HG03432 (cell line): ENCODE data around the gene ATF5.
"Not testable (repeated sequence)": the region's sequence is repeated elsewhere in the genome, so short reads cannot be mapped to it uniquely, and the experiment has no call there.

ENCODE experiments used
- ATAC-seq: cut with Tn5 transposase; IDR thresholded peaks from one replicate; pipeline ENCODE4 v1.9.1; 2021; ENCODE audit warnings: mild to moderate bottlenecking, moderate library complexity; ENCODE audit not compliant: unreplicated experiment

The ATF5 gene

DNA sequence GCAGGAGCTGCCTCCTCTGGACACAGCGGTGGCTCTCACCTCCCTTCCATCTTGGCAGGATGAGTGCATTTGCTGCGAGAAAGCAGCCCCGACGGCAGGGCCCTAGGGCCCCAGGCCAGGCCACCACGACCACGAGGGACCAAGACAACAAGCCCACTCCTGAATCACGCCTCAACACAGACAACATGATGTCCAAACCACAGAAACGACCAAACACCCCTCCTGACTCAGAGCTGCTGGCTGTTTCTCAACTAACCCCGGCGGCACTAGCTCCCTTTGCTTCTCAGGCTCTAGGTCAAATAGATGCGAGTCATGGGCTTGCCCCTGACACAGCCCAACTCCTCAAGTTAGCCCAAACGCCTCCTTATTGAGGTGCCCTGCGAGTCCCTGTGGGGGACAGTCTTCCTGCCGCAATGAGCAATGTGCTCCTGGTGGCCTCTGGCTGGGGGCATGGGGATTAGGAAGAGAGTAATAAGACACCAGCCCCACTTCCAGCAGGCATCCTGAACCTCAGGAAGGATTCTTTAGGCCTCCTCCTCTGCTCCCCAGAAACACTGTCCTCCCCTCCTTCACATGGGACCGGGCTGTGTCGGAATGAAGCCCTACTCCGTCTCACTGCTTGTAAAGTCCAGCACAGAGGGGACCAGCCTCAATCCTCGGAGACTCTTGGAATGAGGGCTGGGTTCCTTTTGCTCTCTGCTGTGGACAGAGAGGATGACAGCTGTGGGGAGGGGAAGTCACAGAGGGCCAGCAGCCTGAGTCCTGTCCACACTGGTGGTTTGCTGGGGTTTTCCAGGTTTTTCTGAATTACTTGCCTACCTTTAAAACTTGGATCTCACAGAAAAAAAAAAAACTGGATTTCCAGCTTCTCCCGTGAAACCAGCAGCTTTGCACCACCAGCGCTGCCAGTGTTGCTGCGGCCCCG lies 6.9 kb upstream of the ATF5 start:
- ATAC-seq = no peak

DNA sequence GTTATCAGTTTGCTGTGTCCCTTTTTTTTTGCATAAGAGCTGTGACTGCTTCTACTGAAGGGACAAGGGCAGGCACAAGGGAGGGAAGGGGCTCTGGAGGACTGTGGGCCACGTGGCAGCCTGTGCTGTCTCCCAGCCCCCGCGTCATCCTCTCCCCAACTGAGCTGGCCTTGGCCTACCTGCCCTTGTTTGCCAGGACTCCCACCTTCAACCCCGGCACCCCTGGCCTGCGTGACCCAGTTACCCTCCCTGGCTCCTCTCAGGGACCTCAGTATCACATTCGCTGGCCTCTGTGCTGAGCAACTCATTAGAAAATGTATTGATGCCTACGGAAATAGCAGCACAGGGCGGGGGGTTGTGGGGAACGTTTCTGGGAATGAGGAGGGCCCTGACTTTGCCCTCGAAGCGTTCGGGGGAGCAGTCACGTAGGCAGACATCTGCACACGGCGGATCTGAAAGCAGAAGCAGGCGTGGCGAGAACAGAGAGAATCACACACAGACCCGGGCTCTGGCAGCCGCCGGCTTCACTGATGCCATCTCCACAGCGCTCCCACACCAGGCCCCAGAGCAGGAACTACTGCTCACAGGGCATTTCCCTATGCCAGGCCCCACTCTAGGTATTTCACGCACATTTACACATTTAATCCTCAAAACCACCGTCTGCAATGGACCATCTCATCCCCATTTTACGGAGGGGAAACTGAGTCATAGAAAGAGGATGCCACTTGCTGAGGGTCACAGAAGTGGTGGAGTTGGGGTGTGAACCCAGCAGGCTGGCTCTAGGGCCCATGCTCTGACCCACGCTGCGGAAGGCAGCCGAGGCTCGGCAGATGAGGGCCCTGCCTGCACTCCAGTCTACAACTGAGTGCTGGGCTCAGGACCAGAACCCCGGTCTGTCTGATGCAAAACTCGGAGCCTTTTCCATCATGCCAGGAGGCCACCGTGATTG lies 5.7 kb upstream of the ATF5 start:
- no peak for ATAC-seq

DNA sequence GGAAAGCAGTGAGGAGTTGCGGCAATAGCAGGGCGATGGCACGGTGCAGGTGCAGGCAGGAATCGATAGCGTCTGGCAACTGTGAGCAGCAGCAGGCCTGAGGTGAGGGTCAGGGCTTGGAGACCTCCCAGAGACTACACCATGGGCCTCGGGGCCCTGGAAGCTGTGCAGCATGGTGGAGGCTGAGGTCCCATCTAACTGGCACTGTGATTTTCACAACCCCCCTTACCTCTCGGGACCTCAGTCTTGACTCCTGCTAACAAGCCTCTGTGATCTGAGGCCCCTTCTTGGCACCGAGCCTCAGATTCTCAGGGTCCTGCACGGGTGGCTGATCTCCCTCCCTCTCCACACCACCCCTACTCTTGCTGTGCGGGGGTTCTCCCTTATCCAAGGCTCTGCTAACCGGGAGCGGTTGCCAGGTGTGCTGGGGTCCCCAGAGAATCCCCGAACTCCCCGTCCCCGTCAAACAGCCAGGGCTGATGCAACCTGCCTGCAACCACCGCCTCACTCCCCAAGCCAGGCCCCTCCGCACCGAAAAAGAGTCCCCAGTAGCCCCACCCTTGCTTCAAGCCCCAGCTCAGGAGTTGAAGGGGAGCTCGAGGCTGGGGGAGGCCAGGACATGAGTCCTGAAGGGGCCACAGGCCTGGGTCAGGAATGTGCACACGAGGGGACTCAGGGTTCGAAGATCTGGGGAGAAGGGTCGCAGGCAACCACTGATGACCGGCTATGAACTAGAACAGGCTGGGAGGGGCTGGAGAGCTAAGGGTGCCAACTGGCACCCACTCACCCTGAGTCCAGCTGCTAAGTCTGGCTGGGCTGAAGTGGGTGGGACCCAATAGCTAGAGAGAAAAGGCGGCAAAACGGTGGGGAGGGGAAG lies 4.8 kb upstream of the ATF5 start:
- ATAC-seq = no peak

DNA sequence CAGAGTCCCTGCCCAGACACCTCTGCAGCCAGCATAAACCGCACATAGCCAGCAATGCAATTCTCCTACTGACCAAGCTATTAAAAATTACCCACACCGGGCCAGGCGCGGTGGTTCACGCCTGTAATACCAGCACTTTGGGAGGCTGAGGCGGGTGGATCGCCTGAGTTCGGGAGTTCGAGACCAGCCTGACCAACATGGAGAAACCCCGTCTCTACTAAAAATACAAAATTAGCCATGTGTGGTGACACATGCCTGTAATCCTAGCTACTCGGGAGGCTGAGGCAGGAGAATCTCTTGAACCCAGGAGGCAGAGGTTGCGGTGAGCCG lies 4.2 kb upstream of the ATF5 start:
- not testable (repeated sequence) for ATAC-seq

DNA sequence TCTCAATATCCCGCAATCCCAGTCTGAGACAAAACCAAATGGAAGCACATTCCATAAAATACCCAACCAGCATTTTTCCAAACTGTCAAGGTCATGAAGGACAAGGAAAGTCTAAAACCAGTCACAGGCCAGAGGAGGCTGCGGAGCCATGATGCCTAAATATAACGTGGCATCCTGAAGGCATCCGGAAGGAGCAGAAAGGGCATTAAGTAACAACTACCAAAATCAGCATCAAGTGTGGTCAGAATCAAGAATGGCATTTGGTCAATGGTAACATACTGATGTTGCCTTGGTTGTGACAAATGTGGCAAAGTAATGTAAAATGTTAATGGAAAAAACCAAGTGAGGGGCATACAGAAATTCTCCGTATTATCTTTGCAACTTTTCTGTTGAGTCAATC lies 3.5 kb upstream of the ATF5 start:
- ATAC-seq = no peak

DNA sequence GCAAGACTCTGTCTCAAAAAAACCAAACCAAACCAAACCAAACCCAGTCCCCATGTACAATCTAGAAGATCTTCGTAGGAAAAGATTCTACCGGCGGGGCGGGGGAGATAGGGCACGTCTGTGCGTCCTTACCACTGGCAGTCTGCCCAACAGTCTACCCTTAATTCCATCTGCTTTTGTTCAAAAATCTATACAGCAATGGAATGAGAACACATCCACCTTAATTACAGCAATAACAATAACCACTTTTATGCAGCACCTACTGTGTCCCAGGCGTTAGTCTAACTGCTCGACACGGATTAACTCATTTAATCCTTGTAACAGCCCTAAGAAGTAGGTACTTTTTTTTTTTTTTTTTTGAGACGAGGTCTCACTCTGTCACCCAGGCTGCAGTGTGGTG lies 2.5 kb upstream of the ATF5 start:
- no peak for ATAC-seq

DNA sequence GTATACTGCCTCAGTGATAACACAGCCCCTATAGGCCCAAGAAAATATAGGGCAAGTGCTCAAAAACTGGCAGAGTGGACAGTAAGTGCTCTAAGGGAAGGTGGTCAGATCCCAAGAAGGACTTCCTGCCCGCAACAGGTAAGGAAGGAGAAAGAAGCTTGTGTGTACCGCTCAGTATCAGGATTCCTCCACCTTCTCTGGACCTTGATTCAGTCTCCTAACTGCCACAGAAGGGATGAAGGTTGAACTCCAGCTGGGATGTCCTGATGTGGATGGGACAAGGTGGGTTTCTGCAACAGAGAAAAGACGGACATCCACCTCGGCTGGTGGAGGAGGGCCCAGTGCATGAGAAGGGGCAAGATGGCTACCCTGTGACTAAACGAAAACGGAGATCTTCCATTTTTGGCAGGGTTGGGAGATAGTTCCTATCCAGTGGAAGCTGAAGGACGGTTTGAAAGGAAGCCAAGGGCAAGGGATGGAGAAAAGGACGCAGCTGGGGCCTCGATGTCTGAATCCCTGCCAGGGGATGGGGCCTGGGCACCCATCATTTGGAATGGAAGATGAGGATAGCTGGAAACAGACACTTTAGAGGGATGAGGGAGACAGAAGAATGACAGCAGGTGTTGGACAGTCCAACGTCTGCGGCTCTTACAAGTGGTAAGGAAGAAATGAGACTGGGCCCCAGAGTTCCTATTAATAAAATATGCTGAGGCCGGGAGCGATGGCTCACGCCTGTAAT lies 1.3 kb upstream of the ATF5 start:
- no peak for ATAC-seq

DNA sequence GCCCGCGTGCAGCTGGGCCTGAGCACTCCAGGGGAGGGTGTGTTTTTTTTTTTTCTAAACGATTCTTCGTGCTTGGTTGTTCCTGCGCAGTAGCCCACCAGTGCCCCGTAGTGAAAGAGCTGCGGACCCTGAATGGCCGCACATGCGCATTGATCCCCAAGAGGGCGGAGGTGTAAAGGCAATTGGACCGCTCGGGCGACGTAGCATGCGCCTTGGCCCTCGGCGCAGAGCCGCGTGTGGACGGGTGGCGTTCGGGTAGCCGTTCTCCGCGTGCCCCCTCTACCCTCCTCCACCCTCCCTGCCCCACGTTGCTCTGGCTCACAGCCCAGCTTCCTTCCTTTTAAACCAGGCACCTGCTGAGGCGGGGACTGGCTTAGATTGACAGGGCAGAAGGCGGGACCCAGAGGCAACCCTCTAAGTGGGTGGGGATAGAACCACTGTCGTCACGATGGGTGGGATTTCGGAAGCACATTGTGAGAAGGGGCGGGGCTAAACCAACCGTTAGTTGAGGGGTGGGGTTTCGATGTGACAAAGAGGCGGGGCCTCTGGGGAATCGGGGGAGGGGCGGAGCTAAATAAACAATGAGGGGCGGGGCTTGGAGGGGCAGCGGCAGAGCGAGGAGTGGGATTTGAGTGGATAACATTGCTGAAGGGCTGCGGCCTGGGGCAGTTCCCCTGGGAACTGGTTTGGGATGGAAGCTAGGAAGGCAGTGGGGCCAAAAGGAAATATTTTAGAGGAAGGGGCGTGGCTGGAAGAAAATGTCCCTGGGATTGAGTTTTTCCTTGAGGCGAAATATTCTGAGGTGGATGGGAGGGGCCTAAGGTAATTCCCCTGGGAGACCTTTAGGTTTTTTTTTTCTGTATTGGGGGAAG lies 842 bp downstream of the ATF5 start:
- ATAC-seq = peak; percentile 65

DNA sequence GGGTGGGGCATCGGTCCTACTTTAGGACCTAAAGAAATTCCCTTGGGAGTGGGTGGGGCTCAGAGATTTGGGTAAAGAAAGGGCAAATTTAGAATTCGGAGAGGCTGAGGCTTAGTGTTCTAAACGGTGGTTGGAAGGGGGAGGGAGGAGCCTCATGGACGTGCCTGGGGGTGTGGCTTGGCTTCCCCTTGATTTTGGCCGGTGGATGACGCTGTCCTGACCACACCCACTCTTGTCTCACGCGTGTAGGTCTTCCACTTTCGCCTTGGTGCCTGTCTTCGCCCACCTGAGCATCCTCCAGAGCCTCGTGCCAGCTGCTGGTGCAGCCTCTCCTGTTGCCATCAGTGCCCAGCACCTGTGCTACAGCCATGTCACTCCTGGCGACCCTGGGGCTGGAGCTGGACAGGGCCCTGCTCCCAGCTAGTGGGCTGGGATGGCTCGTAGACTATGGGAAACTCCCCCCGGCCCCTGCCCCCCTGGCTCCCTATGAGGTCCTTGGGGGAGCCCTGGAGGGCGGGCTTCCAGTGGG lies 1.5 kb downstream of the ATF5 start:
- no peak for ATAC-seq

DNA sequence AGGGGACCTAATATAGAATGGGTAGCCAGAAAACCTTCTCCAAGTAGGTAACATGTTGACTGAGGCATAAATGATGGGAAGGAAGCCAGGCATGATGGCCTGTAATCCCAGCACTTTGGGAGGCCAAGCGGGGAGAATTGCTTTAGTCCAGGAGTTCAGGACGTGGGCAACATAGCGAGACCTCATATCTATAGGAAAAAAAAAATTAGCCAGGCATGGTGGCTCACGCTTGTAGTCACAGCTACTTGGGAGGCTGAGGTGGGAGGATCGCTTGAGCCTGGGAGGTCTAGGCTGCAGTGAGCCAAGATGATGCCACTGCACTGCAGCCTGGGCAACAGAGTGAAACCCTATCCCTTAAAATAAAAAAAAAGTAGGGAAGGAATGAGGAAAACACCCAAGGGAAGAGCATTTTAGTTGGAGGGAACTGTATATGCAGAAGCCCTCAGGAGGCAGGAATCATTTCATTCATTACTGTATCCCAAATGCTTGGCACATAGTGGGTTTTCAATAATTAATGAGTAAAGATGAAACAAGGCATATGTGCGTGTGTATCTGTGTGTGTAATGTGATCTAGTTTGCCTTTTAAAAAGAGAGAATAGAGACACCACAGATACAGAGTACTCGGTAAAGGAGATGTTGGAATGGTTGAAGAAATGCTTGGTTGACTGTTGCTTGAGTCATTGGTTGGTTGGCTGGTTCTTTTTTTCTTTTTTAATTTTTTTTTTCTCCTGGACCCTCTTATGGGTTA lies 2.5 kb downstream of the ATF5 start:
- no peak for ATAC-seq

DNA sequence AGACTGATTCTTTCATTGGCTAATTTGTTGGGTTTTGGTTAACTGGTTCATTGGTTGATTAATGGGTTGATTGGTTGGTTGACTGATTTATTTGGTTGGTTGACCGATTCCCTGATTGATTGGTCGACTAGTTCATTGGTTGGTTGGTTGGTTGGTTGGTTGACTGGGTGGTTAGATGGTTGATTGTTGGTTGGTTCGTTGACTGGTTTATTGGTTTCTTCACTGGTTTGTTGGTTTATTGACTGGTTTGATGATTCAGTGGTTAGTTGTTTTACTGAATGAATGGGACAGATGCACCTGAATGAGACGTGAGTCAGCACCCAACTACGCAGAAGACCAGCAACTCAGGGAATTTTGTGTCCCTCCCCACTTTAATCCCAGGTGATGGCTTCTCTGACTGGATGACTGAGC lies 3.0 kb downstream of the ATF5 start:
- ATAC-seq = no peak

DNA sequence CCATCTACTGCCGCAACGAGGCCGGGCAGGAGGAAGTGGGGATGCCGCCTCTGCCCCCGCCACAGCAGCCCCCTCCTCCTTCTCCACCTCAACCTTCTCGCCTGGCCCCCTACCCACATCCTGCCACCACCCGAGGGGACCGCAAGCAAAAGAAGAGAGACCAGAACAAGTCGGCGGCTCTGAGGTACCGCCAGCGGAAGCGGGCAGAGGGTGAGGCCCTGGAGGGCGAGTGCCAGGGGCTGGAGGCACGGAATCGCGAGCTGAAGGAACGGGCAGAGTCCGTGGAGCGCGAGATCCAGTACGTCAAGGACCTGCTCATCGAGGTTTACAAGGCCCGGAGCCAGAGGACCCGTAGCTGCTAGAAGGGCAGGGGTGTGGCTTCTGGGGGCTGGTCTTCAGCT lies 3.7 kb downstream of the ATF5 start:
- ATAC-seq = no peak

DNA sequence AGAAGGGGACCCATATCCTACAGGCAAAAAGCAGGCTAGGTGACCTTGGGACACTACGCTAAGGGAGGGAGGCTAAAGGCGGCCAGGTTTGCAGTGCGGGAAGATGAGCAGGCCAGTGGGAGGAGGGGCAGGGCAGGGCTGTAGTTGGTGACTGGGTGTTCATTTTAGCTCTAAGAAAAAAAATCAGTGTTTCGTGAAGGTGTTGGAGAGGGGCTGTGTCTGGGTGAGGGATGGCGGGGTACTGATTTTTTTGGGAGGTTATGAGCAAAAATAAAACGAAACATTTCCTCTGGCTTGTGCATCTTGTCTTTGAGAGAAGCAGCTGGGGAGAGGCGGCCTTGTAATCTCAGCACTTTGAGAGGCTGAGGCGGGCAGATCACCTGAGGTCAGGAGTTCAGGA lies 4.6 kb downstream of the ATF5 start:
- ATAC-seq = no peak

DNA sequence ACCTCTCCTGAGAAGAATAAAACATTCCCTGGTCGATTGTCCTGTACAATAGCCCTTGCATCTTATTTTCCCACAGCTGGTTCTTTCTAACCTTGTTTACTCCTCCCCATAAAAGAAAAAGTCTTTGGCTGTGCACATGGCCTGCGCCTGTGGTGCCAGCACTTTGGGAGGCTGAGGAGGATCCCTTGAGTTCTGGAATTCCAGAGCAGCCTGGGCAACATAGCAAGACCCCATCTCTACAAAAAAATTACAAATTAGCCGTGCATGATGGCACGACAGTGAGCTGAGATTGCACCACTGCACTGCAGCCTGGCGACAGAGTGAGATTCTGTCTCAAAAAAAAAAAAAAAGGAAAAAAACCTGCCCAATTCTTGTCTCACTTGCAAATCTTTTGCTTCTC lies 7.5 kb downstream of the ATF5 start:
- no peak for ATAC-seq

DNA sequence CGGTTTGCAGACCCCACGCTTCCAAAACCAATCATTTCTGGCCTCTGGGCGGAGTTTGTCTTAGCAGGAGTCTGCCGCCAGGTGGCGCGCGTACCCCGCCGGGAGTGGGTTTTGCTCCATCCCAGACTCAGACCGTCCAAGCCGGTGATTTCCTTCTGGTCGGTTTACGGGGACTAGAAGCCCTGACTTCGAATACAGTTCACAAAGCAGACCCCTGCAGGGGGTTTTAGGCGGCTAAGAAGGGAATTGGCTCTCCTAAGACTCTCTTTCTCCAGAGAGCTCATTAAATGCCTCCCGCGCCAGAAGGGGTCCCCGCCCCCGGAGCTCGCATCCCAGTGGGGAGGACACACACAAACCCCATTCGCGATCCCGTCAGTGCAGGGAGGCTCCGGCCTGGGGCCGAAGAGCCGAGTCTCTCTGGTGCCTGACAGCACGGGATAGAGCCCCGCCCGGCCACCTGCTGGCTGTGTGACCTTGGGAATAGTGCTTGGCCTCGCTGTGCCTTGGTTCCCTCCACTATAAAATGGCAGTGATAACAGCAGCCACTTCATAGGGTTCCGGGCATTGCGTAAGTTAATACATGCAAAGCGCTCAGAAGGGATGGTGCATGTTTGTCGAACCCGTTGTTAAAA lies 8.9 kb downstream of the ATF5 start:
- ATAC-seq = no peak

DNA sequence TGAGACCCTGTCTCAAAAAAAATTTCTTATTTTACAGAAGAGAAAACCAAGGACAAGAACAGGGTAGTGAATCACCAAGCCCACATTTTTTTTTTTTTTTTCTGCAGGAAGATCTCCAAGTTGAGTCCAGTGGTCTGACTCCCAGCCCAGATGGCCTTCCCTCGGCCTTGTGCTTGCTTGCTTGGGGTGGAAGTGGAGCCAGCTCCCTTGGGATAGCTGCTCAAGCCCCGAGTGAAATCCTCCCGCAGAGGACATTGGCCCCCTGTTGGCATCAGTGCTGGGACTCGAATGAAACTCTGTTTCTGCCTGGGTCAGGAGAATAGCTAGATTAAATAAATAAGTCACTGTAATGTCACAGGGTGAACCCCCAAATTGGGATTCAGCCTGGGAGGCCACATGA lies 9.7 kb downstream of the ATF5 start:
- ATAC-seq = no peak

DNA sequence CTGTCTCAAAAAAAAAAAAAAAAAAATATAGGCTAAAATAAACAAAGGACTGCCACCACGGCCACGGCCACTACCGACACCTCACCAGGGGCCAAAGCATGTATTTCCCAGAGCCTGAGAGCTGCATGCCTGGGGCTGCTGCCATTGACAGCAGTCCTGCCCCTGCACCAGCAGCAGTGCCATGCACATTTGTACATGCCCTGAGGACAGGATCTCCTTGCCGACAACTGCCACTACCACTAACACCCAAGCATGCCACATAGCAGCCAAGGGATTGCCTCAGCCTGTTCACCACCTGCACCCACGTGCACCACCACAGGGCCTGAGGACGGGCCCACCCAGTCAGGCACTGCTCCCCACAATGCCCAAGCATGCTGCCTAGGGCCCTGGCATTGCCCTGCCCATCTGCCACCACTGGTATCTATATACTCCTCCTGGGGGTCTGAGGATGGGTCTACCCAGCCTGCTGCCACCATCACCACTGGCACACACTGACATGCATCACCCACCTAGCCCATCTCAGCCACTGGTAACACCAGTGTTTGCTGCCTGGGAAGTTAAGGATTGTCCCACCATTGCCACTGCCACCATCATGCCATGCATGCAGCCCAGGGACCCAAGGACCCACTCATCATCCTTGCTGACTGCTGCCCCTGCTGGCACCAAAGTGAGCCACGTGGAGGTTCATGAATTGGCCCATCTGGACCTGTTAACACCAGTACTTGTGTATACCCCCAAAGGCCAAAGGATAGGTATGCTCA lies 10.9 kb downstream of the ATF5 start:
- no peak for ATAC-seq
